Activated CD4-positive, CD25-positive, alpha-beta regulatory T cell treated with anti-CD3 and anti-CD28 coated beads, Interleukin-2, amount 50 U/mL, for 16 hours (primary cell): ENCODE measurements around the gene CFC1.
"Not testable (repeated sequence)": the region's sequence is repeated elsewhere in the genome, so short reads cannot be mapped to it uniquely, and the experiment has no call there.

Experiments used
- DNase-seq: peaks from one replicate; pipeline ENCODE4 v3.0.0-alpha.2; 2020; ENCODE audit warnings: low read depth, low spot score

CFC1 gene

GRCh38 chr2:130599393-130599792, at the start of gene CFC1:
CFC1 (minus strand) TSS chr2:130599575; CDS start chr2:130599287, 288 bp downstream.
- not testable (repeated sequence) for DNase-seq

- not testable (repeated sequence) for DNase-seq
These were observed 42.3 kb upstream of the CFC1 start for GRCh38 chr2:130641688-130642087.

- not testable (repeated sequence) for DNase-seq
These were observed 39.6 kb upstream of the CFC1 start for GRCh38 chr2:130638973-130639372.

GRCh38 chr2:130628784-130629475, 29.6 kb upstream of the CFC1 start:
- DNase-seq, result not testable (repeated sequence)

- DNase-seq, result not testable (repeated sequence)
These were observed 11.8 kb upstream of the CFC1 start, which contains the start of gene POTEJ for GRCh38 chr2:130611140-130611539. POTEJ (plus strand) TSS chr2:130611440; CDS start chr2:130611533, 93 bp downstream.

- DNase-seq, result not testable (repeated sequence)
These were observed 11.1 kb upstream of the CFC1 start for GRCh38 chr2:130610486-130610885.

GRCh38 chr2:130609002-130609920, 9.9 kb upstream of the CFC1 start:
- not testable (repeated sequence) for DNase-seq

- not testable (repeated sequence) for DNase-seq
These were observed 9.1 kb upstream of the CFC1 start for GRCh38 chr2:130608276-130609001.

- not testable (repeated sequence) for DNase-seq
These were observed 2.4 kb upstream of the CFC1 start for GRCh38 chr2:130601648-130602302.

GRCh38 chr2:130599926-130600325, 551 bp upstream of the CFC1 start:
- not testable (repeated sequence) for DNase-seq

GRCh38 chr2:130598463-130598862, 912 bp downstream of the CFC1 start:
- DNase-seq, result not testable (repeated sequence)

- DNase-seq, result not testable (repeated sequence)
These were observed 1.4 kb downstream of the CFC1 start for GRCh38 chr2:130597994-130598393.

- DNase-seq, result not testable (repeated sequence)
These were observed 2.6 kb downstream of the CFC1 start for GRCh38 chr2:130596757-130597156.

GRCh38 chr2:130594011-130594410, 5.4 kb downstream of the CFC1 start:
- DNase-seq, result not testable (repeated sequence)

GRCh38 chr2:130592791-130593414, 6.5 kb downstream of the CFC1 start:
- not testable (repeated sequence) for DNase-seq

GRCh38 chr2:130590842-130591359, 8.5 kb downstream of the CFC1 start:
- not testable (repeated sequence) for DNase-seq

- DNase-seq, result not testable (repeated sequence)
These were observed 9.1 kb downstream of the CFC1 start for GRCh38 chr2:130590170-130590841.

GRCh38 chr2:130588688-130589458, 10.5 kb downstream of the CFC1 start:
- not testable (repeated sequence) for DNase-seq

- not testable (repeated sequence) for DNase-seq
These were observed 14.6 kb downstream of the CFC1 start for GRCh38 chr2:130584726-130585125.
